Vagina (tissue), 2 donors: ENCODE data around the gene TCF25. TPM values are rescaled to one million over a fixed set of nuclear protein-coding genes. Genes with fewer than 3 reads are reported as not detected.
"Not testable (repeated sequence)": the region's sequence is repeated elsewhere in the genome, so short reads cannot be mapped to it uniquely, and the experiment has no call there.

Experiments
- DNase-seq, 2 donors: peaks; one replicate each; pipeline ENCODE4 v3.0.0-alpha.2; 2017; ENCODE audit errors: extremely low spot score in 2 of 2
- H3K27ac ChIP-seq: fragments of 200-600 bp; sonication (generic); one replicate; pipeline ENCODE4 v1.5.1; 2019
- H3K27me3 ChIP-seq: fragments of 200-600 bp; sonication (generic); one replicate; pipeline ENCODE4 v1.5.1; 2019
- H3K36me3 ChIP-seq, 2 donors: fragments of 200-600 bp; sonication (generic); one replicate each; pipeline ENCODE4 v1.5.1; 2017 to 2019
- H3K4me1 ChIP-seq: fragments of 200-600 bp; sonication (generic); one replicate; pipeline ENCODE4 v1.5.1; 2019
- H3K4me3 ChIP-seq, 2 donors: fragments of 200-600 bp; sonication (generic); 1 replicate in 1 of 2; 2 replicates in 1 of 2; pipeline ENCODE4 v1.5.1; 2016 to 2019
- H3K9me3 ChIP-seq: fragments of 200-600 bp; sonication (generic); one replicate; pipeline ENCODE4 v1.5.1; 2019
- CTCF ChIP-seq, 3 experiments: fragments of 450-650 bp in 2 of 3; fragments of 200-600 bp in 1 of 3; sonication (generic) in 1 of 3; IDR thresholded peaks; one replicate each; pipeline ENCODE4 v1.5.1; 2017 to 2019; ENCODE audit warnings: antibody characterized with exemption in 3 of 3, mild to moderate bottlenecking in 2 of 3, moderate library complexity in 2 of 3
- POLR2A ChIP-seq, 2 donors: fragments of 450-650 bp; IDR thresholded peaks; one replicate each; pipeline ENCODE4 v1.6.1; 2017; ENCODE audit warnings: antibody characterized with exemption in 2 of 2, mild to moderate bottlenecking in 2 of 2, moderate library complexity in 2 of 2
- POLR2AphosphoS5 ChIP-seq, 2 donors: sonication (generic); formaldehyde crosslinking; IDR thresholded peaks; one replicate each; pipeline ENCODE4 v1.9.0; 2017; ENCODE audit warnings: antibody characterized with exemption in 2 of 2, mild to moderate bottlenecking in 2 of 2, low read depth in 1 of 2; ENCODE audit not compliant: insufficient read depth in 1 of 2
- intact Hi-C: fragments of 100-400 bp; cut with DNase I; formaldehyde crosslinking; loops from one replicate; pipeline ENCODE4 v1.15.1; 2023
- total RNA-seq: library from RNA; depleted of rRNA; stranded (reverse); fragments of >200 nt; gene quantifications from one replicate; pipeline ENCODE4 v1.2.3, GENCODE V29; 2016

Gene TCF25
- total RNA-seq = 132 TPM

GRCh38 chr16:89873109-89873971 is at the start of gene TCF25:
TCF25 (plus strand) TSS chr16:89873592; CDS start chr16:89873668, 76 bp downstream.
- intact Hi-C loops = no loop called here

GRCh38 chr16:89823824-89824148 is 49.6 kb upstream of the TCF25 start:
- H3K27me3 ChIP-seq, H3K4me3 ChIP-seq, DNase-seq, H3K27ac ChIP-seq, H3K36me3 ChIP-seq, intact Hi-C loops, H3K9me3 ChIP-seq: not testable (repeated sequence)
- H3K4me1 ChIP-seq = peaks cover 18% of the 10 kb centered on the region

More at GRCh38 chr16:89873109-89873971, at the start of gene TCF25:
- TF ChIP-seq POLR2AphosphoS5 (IDR thresholded peaks at IDR 0.05; ENCODE audit: insufficient read depth in 1 of 2, low read depth in 1 of 2) = peak in 1 of 2 donors; percentile 91
- TF ChIP-seq CTCF (IDR thresholded peaks at IDR 0.05) = peak in 1 of 3 experiments; percentile 14
- TF ChIP-seq POLR2A (IDR thresholded peaks at IDR 0.05) = peak in 1 of 2 donors; percentile 75
- Histone ChIP-seq H3K4me3 (peak within 1 kb of the TSS; percentile 97 to 99), H3K27me3 (no peaks in the 10 kb centered on the region), H3K9me3 (no peaks in the 10 kb centered on the region), H3K27ac (peak within 1 kb of the TSS; percentile 100), H3K36me3 (peaks cover 0 to 4% of the 10 kb centered on the region in 2 donors), H3K4me1 (peaks cover 26% of the 10 kb centered on the region)
- no peak for DNase-seq

- intact Hi-C loops = no loop called here
- no peaks in the 10 kb centered on the region for H3K36me3 ChIP-seq
- TF ChIP-seq POLR2AphosphoS5 (IDR thresholded peaks at IDR 0.05; ENCODE audit: insufficient read depth in 1 of 2, low read depth in 1 of 2) (no peak), CTCF (IDR thresholded peaks at IDR 0.05) (no peak), POLR2A (IDR thresholded peaks at IDR 0.05) (no peak)
- H3K9me3 ChIP-seq = no peaks in the 10 kb centered on the region
- peak overlapping the region; percentile 80 for H3K27ac ChIP-seq
- H3K4me3 ChIP-seq = no peak overlapping the region
- no peak for DNase-seq
- no peaks in the 10 kb centered on the region for H3K27me3 ChIP-seq
- H3K4me1 ChIP-seq = peaks cover 21% of the 10 kb centered on the region
Observed at GRCh38 chr16:89826531-89827382, 46.6 kb upstream of the TCF25 start.

GRCh38 chr16:89827383-89828198 is 45.8 kb upstream of the TCF25 start:
- Histone ChIP-seq H3K36me3 (no peaks in the 10 kb centered on the region), H3K4me1 (peaks cover 21% of the 10 kb centered on the region), H3K4me3 (peak overlapping the region; percentile 59 to 66), H3K9me3 (no peaks in the 10 kb centered on the region), H3K27ac (peak overlapping the region; percentile 80), H3K27me3 (no peaks in the 10 kb centered on the region)
- TF ChIP-seq POLR2A (IDR thresholded peaks at IDR 0.05) = no peak
- peak in 1 of 2 donors; percentile 18 for TF ChIP-seq POLR2AphosphoS5 (IDR thresholded peaks at IDR 0.05; ENCODE audit: insufficient read depth in 1 of 2, low read depth in 1 of 2)
- intact Hi-C loops = no loop called here
- no peak for DNase-seq

- Histone ChIP-seq H3K4me1 (peaks cover 21% of the 10 kb centered on the region), H3K9me3 (no peaks in the 10 kb centered on the region), H3K36me3 (no peaks in the 10 kb centered on the region), H3K4me3 (peak within 1 kb of the TSS; percentile 59 to 66), H3K27me3 (no peaks in the 10 kb centered on the region), H3K27ac (peak within 1 kb of the TSS; percentile 80)
- no peak for TF ChIP-seq POLR2A (IDR thresholded peaks at IDR 0.05)
- no peak for TF ChIP-seq POLR2AphosphoS5 (IDR thresholded peaks at IDR 0.05; ENCODE audit: insufficient read depth in 1 of 2, low read depth in 1 of 2)
- TF ChIP-seq CTCF (IDR thresholded peaks at IDR 0.05) = no peak
- no peak for DNase-seq
- intact Hi-C loops = no loop called here
Observed at GRCh38 chr16:89828199-89828869, 45.1 kb upstream of the TCF25 start, which contains the start of gene SPIRE2. SPIRE2 (plus strand) TSS chr16:89828475; CDS start chr16:89828551, 76 bp downstream.
